GM19324 (cell line): ENCODE data around the gene OR56A5.

ENCODE experiments used
- ATAC-seq: cut with Tn5 transposase; IDR thresholded peaks from one replicate; pipeline ENCODE4 v1.9.1; 2021; ENCODE audit warnings: mild to moderate bottlenecking, moderate library complexity; ENCODE audit not compliant: unreplicated experiment, low FRiP score

The OR56A5 gene

DNA sequence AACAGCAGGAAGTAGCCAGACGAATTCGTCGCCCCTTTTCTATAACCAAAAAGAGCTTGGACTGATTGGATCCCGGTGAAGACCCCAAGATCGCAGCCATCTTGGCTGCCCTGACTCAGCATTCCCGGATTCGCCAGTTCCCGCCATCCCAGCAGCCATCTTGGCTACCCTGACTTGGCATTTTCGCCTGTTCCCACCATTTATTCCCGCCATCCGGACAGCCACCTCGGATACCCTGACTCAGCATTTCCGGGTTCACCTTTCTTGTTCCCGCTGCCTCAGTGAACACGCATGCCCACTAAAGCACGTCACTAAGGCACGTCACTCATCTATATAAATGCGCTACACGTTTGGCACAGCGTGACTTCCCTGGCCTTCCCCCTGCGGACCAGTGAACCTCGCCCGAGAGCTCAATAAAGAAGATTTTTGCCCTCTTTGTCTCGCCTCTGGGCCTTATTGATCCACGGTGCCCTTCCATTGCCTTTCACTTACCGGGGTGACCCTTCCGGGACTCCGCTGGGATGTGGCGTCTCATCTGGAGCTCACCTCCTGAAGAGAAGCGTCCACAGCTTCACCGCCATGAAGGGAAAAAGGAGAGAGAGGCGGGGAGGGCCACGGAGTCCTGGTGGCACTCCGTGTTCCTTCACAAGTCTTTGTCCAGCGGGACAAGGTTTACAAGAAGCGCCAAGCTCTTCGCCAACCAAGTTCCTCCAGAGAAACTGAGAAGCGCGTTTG is 30.3 kb downstream of the OR56A5 start:
- no peak for ATAC-seq

- no peak for ATAC-seq
These were observed 35.2 kb downstream of the OR56A5 start for GRCh38 chr11:5933116-5933515.

GRCh38 chr11:5932671-5933070 is 35.6 kb downstream of the OR56A5 start:
- ATAC-seq, result no peak

DNA sequence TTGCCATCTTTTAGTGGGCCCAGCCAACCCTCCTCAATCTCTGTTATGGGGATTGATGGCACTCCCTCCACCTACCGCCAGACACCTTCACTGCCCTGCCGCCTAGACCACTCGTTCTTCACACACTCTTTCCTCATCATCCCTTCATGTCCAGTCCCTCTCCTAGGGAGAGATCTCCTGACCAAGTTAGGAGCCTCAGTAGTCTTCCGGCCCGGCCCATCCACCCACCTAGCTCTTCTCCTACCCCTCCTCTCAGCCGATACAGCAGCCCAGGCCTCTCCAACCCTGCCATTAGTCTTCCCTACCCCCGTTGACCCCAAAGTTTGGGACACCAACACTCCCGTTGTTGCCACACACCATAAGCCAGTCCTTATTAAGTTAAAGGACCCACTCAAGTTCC is 37.2 kb downstream of the OR56A5 start:
- ATAC-seq, result no peak

- no peak for ATAC-seq
These were observed 37.7 kb downstream of the OR56A5 start for GRCh38 chr11:5930614-5931013.

- ATAC-seq, result no peak
These were observed 38.5 kb downstream of the OR56A5 start for GRCh38 chr11:5929571-5930368.

GRCh38 chr11:5928811-5929210 is 39.5 kb downstream of the OR56A5 start:
- no peak for ATAC-seq

GRCh38 chr11:5928271-5928670 is 40.0 kb downstream of the OR56A5 start:
- ATAC-seq, result no peak

- no peak for ATAC-seq
These were observed 44.5 kb downstream of the OR56A5 start for GRCh38 chr11:5923794-5924193.

GRCh38 chr11:5923427-5923776 is 44.9 kb downstream of the OR56A5 start:
- ATAC-seq, result no peak

GRCh38 chr11:5922749-5923426 is 45.4 kb downstream of the OR56A5 start:
- ATAC-seq, result no peak
